ENCODE measurements around the gene PRKCA. TPM values are rescaled to one million over a fixed set of nuclear protein-coding genes. Genes with fewer than 3 reads are reported as not detected.

PRKCA gene
- total RNA-seq, 3 donors from 2014 or later (not counting 1 experiment from before 2014, with no cell fraction given) = 19.6 to 29.0 (median 20.4) TPM

GRCh38 chr17:66268247-66268927 lies 34.0 kb upstream of the PRKCA start:
- no peak overlapping the region for H3K27ac ChIP-seq (ENCODE audit: low read length)
- no peak overlapping the region for H3K4me3 Mint-ChIP-seq
- no peaks in the 10 kb centered on the region for H3K4me1 Mint-ChIP-seq
- no peak overlapping the region for H3K27ac Mint-ChIP-seq
- TF ChIP-seq CTCF (IDR thresholded peaks at IDR 0.05) = no peak
- no peaks in the 10 kb centered on the region for H3K36me3 ChIP-seq (ENCODE audit: control insufficient read depth, insufficient read depth, low read length)
- no peaks in the 10 kb centered on the region for H3K4me1 ChIP-seq (ENCODE audit: control insufficient read depth, insufficient read depth, low read length)
- no peaks in the 10 kb centered on the region for H3K36me3 Mint-ChIP-seq
- DNase-seq = no peak
- H3K4me3 ChIP-seq (ENCODE audit: low read length) = no peak overlapping the region
- no peaks in the 10 kb centered on the region for H3K27me3 ChIP-seq (ENCODE audit: control insufficient read depth, insufficient read depth, low read length)
- H3K27me3 Mint-ChIP-seq (ENCODE audit: low read depth in 2 of 2) = peaks cover 7 to 10% of the 10 kb centered on the region in 2 donors
- intact Hi-C loops (cut with micrococcal nuclease) = no loop called here
- H3K9me3 Mint-ChIP-seq = no peaks in the 10 kb centered on the region
- no peaks in the 10 kb centered on the region for H3K9me3 ChIP-seq (ENCODE audit: control insufficient read depth, insufficient read depth, low read length)
- no peak for ATAC-seq
- WGBS (ENCODE audit: insufficient coverage) = 78% methylated on average over 6 of the region's 8 CpGs

DNA sequence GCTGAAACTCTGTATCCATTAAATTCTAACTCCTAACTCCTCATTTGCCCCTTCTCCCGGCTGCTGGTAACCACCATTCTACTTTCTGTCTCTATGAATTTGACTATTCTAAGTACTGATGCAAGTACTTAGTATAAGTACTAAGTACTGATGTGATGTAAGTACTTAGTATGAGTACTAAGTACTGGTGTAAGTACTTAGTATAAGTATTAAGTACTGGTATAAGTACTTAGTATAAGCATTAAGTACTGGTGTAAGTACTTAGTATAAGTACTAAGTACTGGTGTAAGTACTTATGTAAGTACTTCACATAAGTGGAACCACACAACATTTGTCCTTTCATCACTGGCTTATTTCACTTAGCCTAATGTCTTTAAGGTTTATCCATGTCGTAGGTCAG lies 32.3 kb upstream of the PRKCA start:
- Histone ChIP-seq H3K27ac (ENCODE audit: low read length) (no peak overlapping the region), H3K36me3 (ENCODE audit: control insufficient read depth, insufficient read depth, low read length) (no peaks in the 10 kb centered on the region), H3K4me1 (ENCODE audit: control insufficient read depth, insufficient read depth, low read length) (no peaks in the 10 kb centered on the region), H3K4me3 (ENCODE audit: low read length) (no peak overlapping the region), H3K9me3 (ENCODE audit: control insufficient read depth, insufficient read depth, low read length) (no peaks in the 10 kb centered on the region), H3K27me3 (ENCODE audit: control insufficient read depth, insufficient read depth, low read length) (no peaks in the 10 kb centered on the region)
- no CpG with 5 or more reads among the region's 2 CpGs for WGBS (ENCODE audit: insufficient coverage)
- intact Hi-C loops (cut with micrococcal nuclease) = no loop called here
- H3K27me3 Mint-ChIP-seq (ENCODE audit: low read depth in 2 of 2) = peaks cover 4 to 10% of the 10 kb centered on the region in 2 donors
- no peak overlapping the region for H3K4me3 Mint-ChIP-seq
- DNase-seq (no peak), ATAC-seq (peak in 1 of 3 donors; percentile 37)
- no peaks in the 10 kb centered on the region for H3K4me1 Mint-ChIP-seq
- H3K36me3 Mint-ChIP-seq = no peaks in the 10 kb centered on the region
- TF ChIP-seq CTCF (IDR thresholded peaks at IDR 0.05) = no peak
- no peaks in the 10 kb centered on the region for H3K9me3 Mint-ChIP-seq
- no peak overlapping the region for H3K27ac Mint-ChIP-seq

DNA sequence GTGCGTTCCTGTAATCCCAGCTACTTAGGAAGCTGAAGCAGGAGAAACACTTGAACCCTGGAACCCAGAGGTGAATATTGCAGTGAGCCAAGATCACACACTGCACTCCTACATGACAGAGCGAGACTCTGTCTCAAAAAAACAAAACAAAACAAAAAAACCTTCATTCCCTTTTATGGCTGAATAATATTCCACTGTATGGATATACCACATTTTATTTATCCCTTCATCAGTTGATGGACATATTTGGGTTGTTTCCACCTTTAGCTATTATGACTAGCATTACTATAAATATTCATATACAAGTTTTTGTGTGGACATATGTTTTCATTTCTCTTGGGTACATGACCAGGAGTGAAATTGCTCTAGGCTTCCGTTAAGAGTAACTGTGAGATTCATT lies 30.9 kb upstream of the PRKCA start:
- peaks cover 0 to 5% of the 10 kb centered on the region in 2 donors for H3K4me1 Mint-ChIP-seq
- intact Hi-C loops (cut with micrococcal nuclease) = no loop called here
- H3K27me3 ChIP-seq (ENCODE audit: control insufficient read depth, insufficient read depth, low read length) = no peaks in the 10 kb centered on the region
- WGBS (ENCODE audit: insufficient coverage) = 90% methylated on average over 3 of the region's 3 CpGs
- H3K4me3 Mint-ChIP-seq = no peak overlapping the region
- no peak overlapping the region for H3K27ac ChIP-seq (ENCODE audit: low read length)
- no peak for DNase-seq
- H3K27me3 Mint-ChIP-seq (ENCODE audit: low read depth in 2 of 2) = peaks cover 5 to 10% of the 10 kb centered on the region in 2 donors
- H3K36me3 ChIP-seq (ENCODE audit: control insufficient read depth, insufficient read depth, low read length) = no peaks in the 10 kb centered on the region
- H3K27ac Mint-ChIP-seq = no peak overlapping the region
- no peak overlapping the region for H3K4me3 ChIP-seq (ENCODE audit: low read length)
- no peak for TF ChIP-seq CTCF (IDR thresholded peaks at IDR 0.05)
- ATAC-seq = no peak
- no peaks in the 10 kb centered on the region for H3K4me1 ChIP-seq (ENCODE audit: control insufficient read depth, insufficient read depth, low read length)
- no peaks in the 10 kb centered on the region for H3K9me3 Mint-ChIP-seq
- H3K36me3 Mint-ChIP-seq = no peaks in the 10 kb centered on the region
- no peaks in the 10 kb centered on the region for H3K9me3 ChIP-seq (ENCODE audit: control insufficient read depth, insufficient read depth, low read length)
